Stimulated activated CD8-positive, alpha-beta memory T cell treated with anti-CD3 and anti-CD28 coated beads, Interleukin-7, amount 100 ng/mL, for 4 hours (primary cell): ENCODE results near the gene TMEM184B.
A peak's percentile ranks its signal among the peaks of the same experiment; 100 is the strongest.

ENCODE experiments used
- DNase-seq, 2 donors: peaks; one replicate each; pipeline ENCODE4 v3.0.0-alpha.2; 2020; ENCODE audit warnings: low read depth in 2 of 2

Gene TMEM184B

DNA sequence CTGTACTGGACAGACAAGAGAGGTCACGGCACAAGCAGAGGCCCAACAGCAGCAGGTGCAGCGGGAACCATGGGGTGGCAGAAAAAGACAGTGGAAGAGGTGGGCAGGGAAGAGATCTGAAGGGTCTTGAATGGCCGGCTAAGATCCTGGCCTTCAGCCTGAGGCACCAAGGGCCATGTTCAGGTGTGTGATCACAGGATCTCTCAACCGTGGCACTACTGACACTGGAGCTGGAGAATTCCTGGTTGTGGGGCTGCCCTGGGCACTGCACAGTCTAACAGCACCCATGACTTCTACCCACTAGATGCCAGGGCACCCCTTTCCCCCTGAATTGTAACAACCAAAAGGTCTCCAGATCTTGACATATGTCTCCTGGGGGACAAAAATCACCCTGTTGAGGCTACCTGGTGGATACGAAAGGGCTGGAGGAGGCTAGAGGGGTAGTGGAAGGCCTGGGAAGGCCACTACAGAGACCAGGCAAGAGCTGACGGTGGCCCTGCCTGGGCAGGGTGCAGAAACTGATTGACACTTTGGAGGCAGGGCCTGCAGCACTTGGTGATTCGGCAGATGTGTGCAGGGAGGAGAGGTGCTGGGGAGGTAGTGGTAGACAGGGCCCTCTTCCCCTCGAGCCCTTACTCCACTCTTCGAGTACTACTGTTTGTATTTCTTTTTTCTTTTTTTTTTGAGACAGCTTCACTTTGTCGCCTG lies 36.1 kb upstream of the TMEM184B start:
- DNase-seq, result no peak

DNA sequence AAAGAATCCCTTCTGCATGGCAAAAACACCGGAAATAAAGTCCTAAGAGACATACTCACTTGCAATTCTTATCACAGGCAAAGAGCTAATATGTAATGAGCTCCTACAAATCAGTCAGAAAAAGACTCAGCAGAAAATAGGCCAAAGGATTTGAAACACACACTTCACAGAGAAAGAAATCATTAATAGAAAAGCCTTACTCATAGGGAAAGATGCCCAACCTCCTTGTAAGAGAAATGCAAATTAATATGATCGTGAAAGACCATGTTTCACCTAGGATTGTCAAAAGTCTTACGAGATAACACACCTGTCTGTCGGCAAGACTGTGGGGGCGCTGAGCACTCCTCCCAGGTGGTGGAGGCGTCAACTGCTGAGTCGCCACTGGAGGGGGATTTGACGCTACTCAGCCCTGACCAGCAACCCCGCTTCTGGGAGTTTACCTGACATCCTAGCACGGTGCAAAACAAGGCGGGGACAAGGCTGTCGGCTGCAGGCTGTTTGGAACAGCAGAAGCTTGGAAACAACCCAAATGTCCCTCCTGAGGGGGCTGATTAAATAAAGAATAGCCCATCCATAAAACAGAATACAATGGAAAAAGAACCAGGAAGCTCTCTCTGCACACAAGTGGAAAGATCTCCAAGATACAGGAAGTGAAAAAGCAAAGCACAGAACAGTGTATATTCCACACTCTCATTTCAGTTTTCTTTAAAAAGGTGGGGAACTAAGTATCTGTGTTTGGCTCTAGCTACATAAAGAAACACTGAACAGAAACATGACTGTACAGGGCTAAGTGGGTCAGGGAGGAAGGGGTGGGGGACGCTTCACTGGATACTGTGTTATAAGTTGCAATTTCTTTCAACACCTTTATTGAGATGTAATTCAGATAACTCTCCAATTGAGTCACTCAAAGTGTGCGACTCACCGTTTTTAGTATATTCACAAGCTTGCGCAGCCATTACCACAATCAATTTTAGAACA lies 33.0 kb upstream of the TMEM184B start:
- DNase-seq, result peak in 1 of 2 donors; percentile 28

DNA sequence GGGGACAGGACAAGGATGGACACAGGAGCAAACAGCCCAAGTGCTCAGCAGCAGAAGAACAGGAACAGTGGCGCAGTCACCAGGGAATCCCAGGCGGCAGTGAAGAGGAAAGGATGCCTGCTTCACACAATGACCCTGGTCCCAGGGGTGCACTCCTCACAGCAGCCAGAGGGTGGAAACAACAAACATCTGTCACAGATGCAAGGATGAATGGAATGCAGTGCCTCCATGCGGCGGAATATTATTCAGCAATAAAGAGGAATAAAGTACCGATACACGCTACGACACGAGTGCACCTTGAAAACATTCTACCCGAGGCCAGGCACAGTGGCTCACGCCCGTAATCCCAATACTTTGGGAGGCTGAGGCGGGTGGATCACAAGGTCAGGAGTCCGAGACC lies 31.7 kb upstream of the TMEM184B start:
- no peak for DNase-seq

- no peak for DNase-seq
Observed at GRCh38 chr22:38303974-38304373, 31.2 kb upstream of the TMEM184B start.

DNA sequence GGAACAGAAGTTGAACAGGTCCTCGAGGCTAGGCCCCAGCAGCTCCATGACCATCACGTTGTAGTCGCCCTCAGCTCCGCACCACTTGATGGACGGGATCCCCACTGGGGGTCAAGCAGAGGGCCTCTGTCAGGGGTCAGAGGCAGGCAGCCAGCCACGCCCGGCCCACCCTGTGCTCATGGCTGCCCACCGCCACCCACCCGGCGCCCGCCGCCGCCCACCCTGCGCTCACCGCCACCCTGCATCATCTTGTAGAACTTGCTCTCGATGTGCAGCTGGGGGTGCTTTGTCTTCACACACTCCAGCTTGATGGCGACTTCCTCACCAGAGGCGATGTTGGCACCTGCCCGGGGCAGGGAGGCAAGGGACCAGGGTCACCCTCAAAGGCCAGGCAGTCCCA lies 30.1 kb upstream of the TMEM184B start:
- no peak for DNase-seq

GRCh38 chr22:38300946-38301345 lies 28.1 kb upstream of the TMEM184B start:
- no peak for DNase-seq

DNA sequence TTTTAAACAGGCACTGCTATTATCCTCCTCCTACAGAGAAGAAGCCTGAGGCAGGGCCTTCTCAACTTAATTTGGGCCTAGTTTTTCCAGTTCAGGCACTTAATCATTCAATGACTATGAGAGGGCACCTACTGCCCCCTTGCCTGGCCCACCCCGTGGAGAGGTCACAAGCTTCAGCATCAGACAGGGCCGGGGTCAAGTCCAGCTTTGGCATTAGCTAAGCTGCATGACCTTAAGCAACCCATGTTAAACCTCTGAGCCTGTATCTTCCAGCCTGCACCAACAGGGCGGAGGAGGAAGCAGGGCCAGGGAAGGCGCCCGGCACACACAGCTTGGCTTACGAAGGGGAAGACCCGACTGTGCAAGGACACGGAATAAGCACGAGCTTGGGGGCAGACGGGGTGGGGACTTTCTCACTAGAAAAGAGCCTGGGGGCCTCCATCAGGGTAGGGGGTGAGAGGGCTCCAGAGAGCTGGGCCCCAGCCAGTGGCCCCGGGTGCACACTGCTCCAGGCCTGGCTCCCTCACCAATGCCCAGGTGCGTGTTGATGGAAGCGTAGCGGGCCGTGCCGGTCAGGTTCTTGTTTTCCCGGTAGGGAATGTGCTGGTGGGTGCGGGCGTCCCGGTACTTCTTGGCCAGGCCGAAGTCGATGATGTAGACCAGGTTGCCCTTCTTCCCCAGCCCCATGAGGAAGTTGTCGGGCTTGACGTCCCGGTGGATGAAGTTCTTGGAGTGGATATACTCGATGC lies 27.6 kb upstream of the TMEM184B start:
- DNase-seq, result no peak

DNA sequence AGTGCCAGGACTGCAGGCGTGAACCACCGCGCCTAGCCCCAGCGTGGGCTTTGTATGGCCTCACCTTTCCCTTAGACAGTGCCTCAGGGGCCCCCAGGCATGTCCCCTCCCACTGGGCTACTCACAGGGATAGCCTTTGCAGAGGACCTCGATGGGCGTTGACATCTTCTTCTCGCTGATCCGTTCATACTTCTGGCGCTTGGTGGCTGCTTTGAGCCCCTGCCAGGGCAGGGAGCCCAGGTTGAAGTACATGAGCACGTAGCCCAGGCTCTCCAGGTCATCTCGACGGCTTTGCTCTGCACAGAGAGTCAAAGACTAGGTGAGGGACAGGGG lies 26.9 kb upstream of the TMEM184B start:
- DNase-seq, result no peak

DNA sequence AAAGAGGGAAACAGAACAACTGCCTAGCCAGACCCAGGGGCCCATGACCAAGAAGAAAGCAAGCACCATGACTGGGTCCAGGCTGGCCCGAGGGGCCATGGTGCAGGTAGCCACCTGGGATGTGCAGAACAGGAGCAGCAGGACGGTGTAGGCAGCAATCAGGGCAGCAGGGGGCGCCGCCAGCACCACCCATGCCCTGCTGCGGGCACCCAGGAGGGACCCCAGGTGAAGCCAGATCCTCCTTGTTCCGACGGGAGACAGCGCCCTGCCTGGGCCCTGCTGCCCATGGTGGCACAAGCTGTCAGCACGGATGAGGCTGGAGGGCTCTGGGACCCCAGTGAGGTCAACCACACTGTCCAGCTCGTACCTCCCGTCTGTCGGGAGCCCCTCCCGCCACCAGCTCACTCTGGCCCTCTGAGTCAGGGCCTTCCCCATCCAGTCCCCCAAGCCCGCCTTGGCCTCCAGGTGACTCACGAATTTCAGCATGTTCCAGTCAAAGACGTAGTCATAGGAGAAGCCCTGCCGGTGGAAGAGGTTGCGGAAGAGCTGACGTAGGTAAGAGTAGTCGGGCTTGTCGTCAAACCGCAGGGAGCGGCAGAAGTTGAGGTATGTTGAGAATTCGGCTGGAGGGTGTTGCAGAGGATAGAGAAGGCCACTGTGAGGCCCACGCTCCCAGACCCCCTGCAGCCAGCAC lies 25.6 kb upstream of the TMEM184B start:
- no peak for DNase-seq

DNA sequence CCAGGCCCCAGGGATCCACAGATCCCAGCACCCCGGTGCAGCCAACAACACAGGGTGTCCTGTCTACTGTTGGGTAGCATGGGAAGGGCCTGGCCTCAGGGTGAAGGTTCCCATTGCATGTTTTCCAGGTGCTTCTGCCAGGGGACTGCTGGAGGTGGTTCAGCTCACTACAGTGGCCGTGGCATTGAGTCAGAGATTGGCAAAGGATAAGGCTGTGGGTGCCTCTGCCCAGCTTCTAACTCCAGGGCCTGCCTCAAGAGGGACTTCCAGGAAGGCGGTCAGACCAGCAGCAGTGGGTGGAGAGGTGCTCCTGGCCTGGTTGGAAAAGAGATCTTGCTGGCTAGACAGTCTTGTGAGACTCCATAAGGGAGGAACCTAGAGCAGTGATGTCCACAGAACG lies 23.6 kb upstream of the TMEM184B start:
- DNase-seq, result no peak

- DNase-seq, result no peak
Observed at GRCh38 chr22:38295863-38296262, 23.1 kb upstream of the TMEM184B start.

GRCh38 chr22:38295339-38295738 lies 22.5 kb upstream of the TMEM184B start:
- DNase-seq, result no peak

DNA sequence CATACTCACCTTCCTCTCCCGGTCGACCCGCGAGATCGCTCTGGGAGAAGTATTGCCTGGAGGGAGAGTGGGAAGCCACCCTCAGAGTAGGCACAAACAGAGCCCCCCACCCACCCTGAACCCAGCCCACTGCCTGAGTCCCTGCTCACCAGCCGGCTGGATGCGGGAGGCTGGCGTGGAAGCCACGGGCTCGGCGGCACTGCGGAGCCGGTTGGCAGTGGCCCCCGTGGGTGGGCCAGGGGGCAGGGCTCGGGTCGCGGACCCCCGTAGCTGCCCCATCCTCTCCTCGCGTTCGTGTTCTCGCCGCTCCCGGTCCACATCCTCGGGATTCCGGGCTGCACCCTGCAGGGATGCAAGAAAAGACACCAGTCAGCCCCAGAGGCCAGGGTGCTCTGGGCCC lies 21.4 kb upstream of the TMEM184B start:
- no peak for DNase-seq

DNA sequence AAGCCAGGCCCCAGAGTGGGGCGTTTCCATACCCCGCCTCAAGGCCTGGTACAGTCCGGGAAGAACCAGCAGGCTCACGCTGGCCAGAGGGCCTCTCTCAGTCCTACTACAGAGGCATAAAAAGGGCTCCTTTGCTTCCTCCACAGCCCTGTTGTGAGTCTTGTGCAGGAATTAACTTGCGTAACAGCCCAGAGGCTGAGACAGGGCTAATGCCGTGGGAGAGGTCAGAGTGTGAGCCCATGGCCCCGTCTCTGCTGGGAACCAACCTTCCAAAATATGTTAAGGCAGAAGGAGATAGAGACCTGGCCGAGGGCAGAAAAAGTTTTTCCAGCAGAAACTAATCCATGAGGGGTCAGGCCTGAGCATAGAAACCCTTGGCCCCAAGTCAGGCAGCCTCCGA lies 19.9 kb upstream of the TMEM184B start:
- no peak for DNase-seq

- DNase-seq, result no peak
Observed at GRCh38 chr22:38291201-38291777, 18.5 kb upstream of the TMEM184B start.

GRCh38 chr22:38290347-38290746 lies 17.5 kb upstream of the TMEM184B start:
- no peak for DNase-seq

GRCh38 chr22:38289583-38290082 lies 16.8 kb upstream of the TMEM184B start:
- DNase-seq, result no peak

- no peak for DNase-seq
Observed at GRCh38 chr22:38286915-38287669, 14.3 kb upstream of the TMEM184B start.

GRCh38 chr22:38285018-38285417 lies 12.2 kb upstream of the TMEM184B start:
- no peak for DNase-seq

GRCh38 chr22:38284042-38284402 lies 11.2 kb upstream of the TMEM184B start:
- DNase-seq, result no peak

DNA sequence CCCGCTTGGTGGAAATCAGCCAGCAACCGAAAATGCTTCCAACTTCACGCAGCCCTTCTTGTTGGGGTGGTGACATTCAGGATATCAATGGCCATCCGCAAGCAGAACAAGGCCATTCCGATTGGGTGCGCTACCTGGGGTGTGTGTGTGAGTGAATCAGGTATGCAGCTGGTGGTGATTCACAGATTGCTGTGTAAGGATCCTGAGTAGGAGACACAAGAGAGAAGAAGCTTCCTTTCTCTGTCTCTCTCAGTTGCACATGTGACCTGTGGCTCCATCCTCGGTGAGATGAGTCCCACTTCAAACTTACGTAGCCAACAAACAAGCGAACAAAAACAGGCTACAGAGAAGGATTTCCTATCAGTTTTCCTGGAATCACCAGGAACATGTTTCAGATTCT lies 9.6 kb upstream of the TMEM184B start:
- DNase-seq, result no peak
